Calu3 (cell line): ENCODE results near the gene ARHGEF2. TPM values are rescaled to one million over a fixed set of nuclear protein-coding genes. Genes with fewer than 3 reads are reported as not detected.

ENCODE experiments used
- BruUV-seq: library from RNA; stranded (reverse); fragments of 400-500 nt; replicated peaks from 2 replicates; lab custom pipeline; 2021; lab: Mats Ljungman, UMichigan
- CTCF ChIA-PET: fragments of 300-600 bp; sonication (Branson Sonifier 250); formaldehyde crosslinking; loops from one replicate; lab custom pipeline; 2022; ENCODE audit warnings: antibody characterized with exemption; lab: Charles Lee
- DNase-seq: peaks from one replicate; pipeline ENCODE4 v3.0.0; 2022
- H3K27ac Mint-ChIP-seq: one replicate; pipeline ENCODE4 v1.8.0; 2022; ENCODE audit warnings: mixed read lengths; ENCODE audit not compliant: unreplicated experiment
- H3K27me3 Mint-ChIP-seq: one replicate; pipeline ENCODE4 v1.8.0; 2022; ENCODE audit warnings: mixed read lengths; ENCODE audit not compliant: unreplicated experiment
- H3K36me3 Mint-ChIP-seq: one replicate; pipeline ENCODE4 v1.8.0; 2022; ENCODE audit warnings: mild to moderate bottlenecking, moderate library complexity, mixed read lengths; ENCODE audit not compliant: insufficient read depth, unreplicated experiment
- H3K4me1 Mint-ChIP-seq: one replicate; pipeline ENCODE4 v1.8.0; 2022; ENCODE audit warnings: mild to moderate bottlenecking, low read depth, mixed read lengths; ENCODE audit not compliant: unreplicated experiment
- H3K4me3 Mint-ChIP-seq: one replicate; pipeline ENCODE4 v1.8.0; 2022; ENCODE audit warnings: mild to moderate bottlenecking, low read depth, moderate library complexity, mixed read lengths; ENCODE audit not compliant: unreplicated experiment
- H3K9me3 Mint-ChIP-seq: one replicate; pipeline ENCODE4 v1.8.0; 2022; ENCODE audit warnings: low read depth, mixed read lengths; ENCODE audit not compliant: unreplicated experiment
- intact Hi-C: fragments of 100-400 bp; cut with micrococcal nuclease; formaldehyde crosslinking; loops from one replicate; pipeline ENCODE4 v1.10.0; 2022; ENCODE audit not compliant: unreplicated experiment
- total RNA-seq: library from RNA; stranded (reverse); gene quantifications from 2 replicates; pipeline ENCODE4 v1.2.3, GENCODE V29; 2022
- TF ChIP-seq, protein P1 (sequence below): fragments of 200-600 bp; IDR thresholded peaks from one replicate; pipeline ENCODE4 v1.8.0; 2022; ENCODE audit warnings: antibody characterized with exemption; ENCODE audit not compliant: unreplicated experiment

Gene ARHGEF2
- total RNA-seq, 1 experiment from 2014 or later, result 97.6 TPM

GRCh38 chr1:156001021-156001661 lies 22.8 kb upstream of the ARHGEF2 start:
- peaks cover 44% of the 10 kb centered on the region for H3K4me1 Mint-ChIP-seq
- CTCF ChIA-PET, result interaction anchor here (0.6 to 1.5 kb wide), 3 partner anchors 25 to 498 kb away, joined by 3 read pairs; no protein-coding TSS in a partner anchor
- H3K9me3 Mint-ChIP-seq, result no peaks in the 10 kb centered on the region
- TF ChIP-seq, protein P1, sequence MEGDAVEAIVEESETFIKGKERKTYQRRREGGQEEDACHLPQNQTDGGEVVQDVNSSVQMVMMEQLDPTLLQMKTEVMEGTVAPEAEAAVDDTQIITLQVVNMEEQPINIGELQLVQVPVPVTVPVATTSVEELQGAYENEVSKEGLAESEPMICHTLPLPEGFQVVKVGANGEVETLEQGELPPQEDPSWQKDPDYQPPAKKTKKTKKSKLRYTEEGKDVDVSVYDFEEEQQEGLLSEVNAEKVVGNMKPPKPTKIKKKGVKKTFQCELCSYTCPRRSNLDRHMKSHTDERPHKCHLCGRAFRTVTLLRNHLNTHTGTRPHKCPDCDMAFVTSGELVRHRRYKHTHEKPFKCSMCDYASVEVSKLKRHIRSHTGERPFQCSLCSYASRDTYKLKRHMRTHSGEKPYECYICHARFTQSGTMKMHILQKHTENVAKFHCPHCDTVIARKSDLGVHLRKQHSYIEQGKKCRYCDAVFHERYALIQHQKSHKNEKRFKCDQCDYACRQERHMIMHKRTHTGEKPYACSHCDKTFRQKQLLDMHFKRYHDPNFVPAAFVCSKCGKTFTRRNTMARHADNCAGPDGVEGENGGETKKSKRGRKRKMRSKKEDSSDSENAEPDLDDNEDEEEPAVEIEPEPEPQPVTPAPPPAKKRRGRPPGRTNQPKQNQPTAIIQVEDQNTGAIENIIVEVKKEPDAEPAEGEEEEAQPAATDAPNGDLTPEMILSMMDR, result no peak
- H3K27ac Mint-ChIP-seq, result peak overlapping the region; percentile 15
- no TSS peak for BruUV-seq
- no peak for DNase-seq
- intact Hi-C loops, result no loop called here
- no peaks in the 10 kb centered on the region for H3K27me3 Mint-ChIP-seq
- peaks cover 10% of the 10 kb centered on the region for H3K36me3 Mint-ChIP-seq
- peak overlapping the region; percentile 20 for H3K4me3 Mint-ChIP-seq

DNA sequence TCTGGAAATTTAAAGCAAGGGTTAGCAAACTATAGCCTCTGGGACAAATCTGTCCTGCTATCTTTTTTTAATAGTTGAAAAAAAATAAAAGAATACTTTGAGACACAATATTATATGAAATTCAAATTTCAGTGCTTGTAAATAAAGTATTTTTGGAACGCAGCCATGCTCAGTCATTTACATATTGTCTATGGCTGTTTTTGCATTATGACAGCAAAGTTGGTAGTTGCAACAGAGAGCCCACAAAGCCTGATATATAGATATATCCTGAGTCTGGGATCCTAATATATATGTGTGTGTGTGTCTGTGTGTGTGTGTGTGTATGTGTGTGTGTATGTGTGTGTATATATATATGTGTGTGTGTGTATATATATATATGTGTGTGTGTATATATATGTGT lies 21.6 kb upstream of the ARHGEF2 start:
- Mint-ChIP-seq H3K27ac (no peak overlapping the region), H3K9me3 (no peaks in the 10 kb centered on the region), H3K36me3 (peaks cover 10% of the 10 kb centered on the region), H3K4me3 (no peak overlapping the region), H3K4me1 (peaks cover 37% of the 10 kb centered on the region), H3K27me3 (no peaks in the 10 kb centered on the region)
- DNase-seq, result no peak
- CTCF ChIA-PET, result no interaction called here
- TF ChIP-seq, protein P1, result no peak
- intact Hi-C loops, result no loop called here
- BruUV-seq, result no TSS peak

- no peak for DNase-seq
- intact Hi-C loops, result no loop called here
- Mint-ChIP-seq H3K9me3 (no peaks in the 10 kb centered on the region), H3K27ac (no peak overlapping the region), H3K36me3 (no peaks in the 10 kb centered on the region), H3K4me1 (peaks cover 3% of the 10 kb centered on the region), H3K27me3 (no peaks in the 10 kb centered on the region), H3K4me3 (no peak overlapping the region)
- TF ChIP-seq, protein P1, result no peak
- no TSS peak for BruUV-seq
- CTCF ChIA-PET, result no interaction called here
Measured at GRCh38 chr1:155996166-155996565, 17.8 kb upstream of the ARHGEF2 start.

GRCh38 chr1:155993595-155993994 lies 15.2 kb upstream of the ARHGEF2 start:
- DNase-seq, result no peak
- H3K9me3 Mint-ChIP-seq, result no peaks in the 10 kb centered on the region
- CTCF ChIA-PET, result no interaction called here
- H3K4me3 Mint-ChIP-seq, result no peak overlapping the region
- no peaks in the 10 kb centered on the region for H3K36me3 Mint-ChIP-seq
- H3K27me3 Mint-ChIP-seq, result no peaks in the 10 kb centered on the region
- BruUV-seq, result no TSS peak
- intact Hi-C loops, result no loop called here
- H3K27ac Mint-ChIP-seq, result no peak overlapping the region
- H3K4me1 Mint-ChIP-seq, result peaks cover 7% of the 10 kb centered on the region
- TF ChIP-seq, protein P1, result no peak
